ENCODE data around the gene TNIK. TPM values are rescaled to one million over a fixed set of nuclear protein-coding genes. Genes with fewer than 3 reads are reported as not detected.

TNIK gene
- total and polyA plus RNA-seq, 10 of the 15 experiments (the other 5 are each of a cell fraction or from before 2014, with no cell fraction given): 13.9 to 74.3 (median 48.2) TPM

GRCh38 chr3:171356251-171356650, 104.0 kb downstream of the TNIK start:
- no peaks in the 10 kb centered on the region for H4K20me1 ChIP-seq (ENCODE audit: control insufficient read depth, insufficient read depth)
- no peak overlapping the region for H3K27ac ChIP-seq (ENCODE audit: control insufficient read depth, insufficient read depth)
- in situ Hi-C loops (cut with MboI): no loop called here
- H3K4me1 ChIP-seq (ENCODE audit: control insufficient read depth, insufficient read depth, low read length): peaks cover 57% of the 10 kb centered on the region
- H3K36me3 ChIP-seq (ENCODE audit: control insufficient read depth in 2 of 2, insufficient read depth in 2 of 2, low read length in 1 of 2): peaks cover 0 to 15% of the 10 kb centered on the region in 2 experiments; a peak in 1 of 4 replicates
- no peak overlapping the region for H3K4me3 ChIP-seq
- intact Hi-C loops (cut with micrococcal nuclease; ENCODE audit: unreplicated experiment): loop anchor here (10.0 kb wide), 1 partner anchor 449 kb away; no protein-coding TSS in a partner anchor
- ChIA-PET RAD21 (ENCODE audit: unreplicated experiment) (interaction anchor here (0.9 to 4.2 kb wide), 3 partner anchors 8 to 190 kb away, joined by 3 to 28 read pairs (median 3); no protein-coding TSS in a partner anchor), SMC1A (ENCODE audit: uncharacterized antibody, unreplicated experiment) (interaction anchor here (0.8 to 2.4 kb wide), 7 partner anchors 8 to 169 kb away, joined by 3 to 8 read pairs (median 4); no protein-coding TSS in a partner anchor), CTCF (interaction anchor here (0.7 kb wide), 1 partner anchor 96 kb away, joined by 4 read pairs; no protein-coding TSS in a partner anchor), POLR2A (interaction anchor here (0.6 to 1.7 kb wide), 2 partner anchors 15 to 45 kb away, joined by 3 to 6 read pairs; no protein-coding TSS in a partner anchor)
- WGBS (ENCODE audit: insufficient coverage, insufficient replicate concordance, low lambda C conversion rate, missing lambda C conversion rate): 99% methylated on average over 3 of the region's 3 CpGs
- H3K9ac ChIP-seq (ENCODE audit: control insufficient read depth, insufficient read depth, low read length): no peak overlapping the region
- BruUV-seq (replicated peaks): no TSS peak
- H3K9me3 ChIP-seq (replicated peaks; ENCODE audit: control insufficient read depth, insufficient read depth, low read length): peaks cover 2% of the 10 kb centered on the region; the same call in 2 of the 3 replicates
- H3K4me2 ChIP-seq (ENCODE audit: control insufficient read depth, insufficient read depth): no peak overlapping the region
- peaks cover 92% of the 10 kb centered on the region for H3K79me2 ChIP-seq (ENCODE audit: control insufficient read depth, insufficient read depth, low read length)
- DNase-seq (ENCODE audit: low read depth, low spot score): no peak
- no peak overlapping the region for H2AFZ ChIP-seq (ENCODE audit: control insufficient read depth, low read depth, low read length)
- no peak for ATAC-seq
- H3K27me3 ChIP-seq (replicated peaks in 1 of 2; ENCODE audit: control insufficient read depth in 2 of 2, insufficient read depth in 2 of 2, low read length in 1 of 2): no peaks in the 10 kb centered on the region
- no peak for FAIRE-seq
- TF ChIP-seq SKIL (IDR thresholded peaks at IDR 0.05; ENCODE audit: low read depth, poor library complexity, severe bottlenecking): no peak
- TF ChIP-seq E4F1 (IDR thresholded peaks at IDR 0.05; ENCODE audit: borderline replicate concordance, partially characterized antibody): no peak
- TF ChIP-seq CREB1 (IDR thresholded peaks at IDR 0.05; ENCODE audit: low read depth): no peak
- no peak for TF ChIP-seq HSF1 (IDR thresholded peaks at IDR 0.05; ENCODE audit: low read depth, low read length)
- no peak for TF ChIP-seq MEF2A (IDR thresholded peaks at IDR 0.05; ENCODE audit: insufficient read depth, low read depth, low read length)
- no peak for TF ChIP-seq ZNF592 (IDR thresholded peaks at IDR 0.05)
- no peak for TF ChIP-seq MTA2 (IDR thresholded peaks at IDR 0.05; ENCODE audit: low read depth)
- no peak for TF ChIP-seq ZBTB11 (CRISPR knock-in tag; IDR thresholded peaks at IDR 0.05)

Measured in GM12878 (cell line).